Right lobe of liver (tissue), 4 donors: ENCODE data around the gene GALNT17.

Experiments
- CTCF ChIP-seq, 4 donors: fragments of 200-600 bp in 3 of 4; fragments of 450-650 bp in 1 of 4; IDR thresholded peaks; one replicate each; pipeline versions ENCODE4 v1.5.1 to v1.8.0; 2016 to 2022; ENCODE audit warnings: antibody characterized with exemption in 4 of 4, mild to moderate bottlenecking in 2 of 4
- POLR2A ChIP-seq: fragments of 450-650 bp; IDR thresholded peaks from one replicate; pipeline ENCODE4 v1.6.1; 2017; ENCODE audit warnings: antibody characterized with exemption, mild to moderate bottlenecking
- donor health status: DM: no; HTN: no; CAD: no.
- donor health status: DM: no; HTN: no; CAD: no.
- donor health status: DM: no; HTN: yes; CAD: no.

GRCh38 chr7:71633551-71634008 is 501.6 kb downstream of the GALNT17 start:
- TF ChIP-seq CTCF (IDR thresholded peaks at IDR 0.05): no peak
- TF ChIP-seq POLR2A: no peak
